Mesangial cell (primary cell): ENCODE data around the gene LGALS7. TPM values are rescaled to one million over a fixed set of nuclear protein-coding genes. Genes with fewer than 3 reads are reported as not detected.

Source experiments
- total RNA-seq: library from RNA; depleted of rRNA; stranded (reverse); fragments of >200 nt; gene quantifications from 2 replicates; pipeline ENCODE4 v1.2.3, GENCODE V29; 2015

The LGALS7 gene
- total RNA-seq = not detected in 2 replicates

DNA sequence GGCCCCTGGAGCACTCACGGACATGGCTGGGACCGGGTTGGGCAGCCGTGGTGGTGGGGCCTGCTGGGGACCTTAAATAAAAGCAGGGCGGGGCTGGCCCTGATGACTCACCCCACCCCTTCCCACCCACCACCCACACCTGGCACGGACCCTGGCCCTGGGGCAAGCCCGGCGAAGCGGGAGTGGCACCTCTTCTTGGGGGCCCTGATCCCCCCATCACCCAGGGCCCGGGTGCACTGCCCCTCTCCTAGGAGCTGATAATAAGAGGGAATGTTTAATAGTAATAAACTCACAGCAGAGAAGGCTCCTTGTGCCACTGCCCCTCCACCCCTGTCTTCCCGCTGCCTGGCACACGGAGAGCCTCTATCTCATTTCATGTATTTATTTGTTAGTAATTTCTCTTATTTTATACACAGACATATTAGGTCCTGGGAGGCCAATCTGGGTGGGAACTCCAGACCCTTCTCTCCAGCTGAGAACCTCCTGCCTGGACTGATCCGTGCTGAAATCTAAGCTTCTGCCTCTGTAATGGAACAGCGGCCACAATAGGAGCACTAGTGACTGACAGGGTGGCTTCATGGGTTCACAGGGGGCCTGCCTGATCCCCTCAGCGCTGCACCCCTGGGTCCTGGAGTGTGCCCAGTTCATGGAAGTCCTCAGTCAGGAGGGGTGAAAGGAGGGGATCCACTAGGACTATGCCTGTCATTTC, at the start of gene LGALS7:
TSS of gene LGALS7 (minus strand) at position 49 of the 709 bp plus-strand sequence. CDS start at position 24, 25 bp downstream.

DNA sequence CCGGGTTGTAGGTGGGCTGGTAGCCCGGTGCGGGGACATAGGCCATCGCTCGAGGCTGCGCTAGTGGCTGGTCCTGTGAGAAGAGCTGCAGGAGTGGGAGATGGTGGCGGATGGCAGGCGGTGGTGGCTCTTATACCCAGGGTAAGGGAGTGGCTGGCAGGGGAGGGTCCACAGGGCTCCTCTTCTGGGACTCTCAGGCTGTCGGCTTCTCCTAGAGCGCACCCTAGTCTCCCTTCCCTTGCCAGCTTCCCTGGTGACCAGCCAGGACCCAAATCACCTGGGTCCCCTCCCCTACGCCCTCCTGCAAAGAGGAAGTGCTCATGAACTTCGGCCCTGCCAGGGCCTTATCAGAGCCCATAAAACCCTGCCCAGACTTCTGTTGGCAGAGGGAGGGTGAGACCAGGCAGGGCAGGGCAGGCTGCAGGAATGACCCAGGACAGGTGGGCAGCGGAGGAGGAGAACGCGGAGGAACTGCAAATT, 39.6 kb upstream of the LGALS7 start, which contains the start of gene LGALS4:
TSS of gene LGALS4 (minus strand) at position 105 of the 480 bp plus-strand sequence. CDS start at position 46, 59 bp downstream.

DNA sequence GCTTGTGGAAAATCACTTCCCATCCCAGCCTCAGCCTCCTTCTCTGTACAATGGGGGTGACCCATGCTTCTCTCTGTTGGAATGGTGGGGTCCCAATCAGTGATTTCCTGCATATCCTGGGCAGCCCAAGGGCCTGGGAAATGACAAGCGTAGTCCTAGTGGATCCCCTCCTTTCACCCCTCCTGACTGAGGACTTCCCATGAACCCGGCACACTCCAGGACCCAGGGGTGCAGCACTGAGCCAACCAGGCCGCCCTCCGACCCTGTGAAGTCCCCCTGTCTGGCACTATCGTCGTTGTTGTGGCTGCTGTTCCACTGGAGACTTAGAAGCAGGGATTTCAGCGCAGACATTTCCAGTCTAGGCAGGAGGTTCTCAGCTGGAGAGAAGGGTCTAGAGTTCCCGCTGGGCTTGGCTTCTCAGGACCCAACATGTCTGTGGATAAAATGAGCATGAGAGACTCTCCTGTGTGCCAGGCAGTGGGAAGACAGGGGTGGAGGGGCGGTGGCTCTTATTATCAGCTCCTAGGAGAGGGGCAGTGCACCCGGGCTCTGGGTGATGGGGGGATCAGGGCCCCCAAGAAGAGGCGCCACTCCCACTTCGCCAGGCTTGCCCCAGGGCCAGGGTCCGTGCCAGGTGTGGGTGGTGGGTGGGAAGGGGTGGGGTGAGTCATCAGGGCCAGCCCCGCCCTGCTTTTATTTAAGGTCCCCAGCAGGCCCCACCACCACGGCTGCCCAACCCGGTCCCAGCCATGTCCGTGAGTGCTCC, 15.3 kb upstream of the LGALS7 start, which contains the start of gene LGALS7B:
TSS of gene LGALS7B (plus strand) at position 723 of the 766 bp plus-strand sequence. CDS start at position 750, 27 bp downstream.

DNA sequence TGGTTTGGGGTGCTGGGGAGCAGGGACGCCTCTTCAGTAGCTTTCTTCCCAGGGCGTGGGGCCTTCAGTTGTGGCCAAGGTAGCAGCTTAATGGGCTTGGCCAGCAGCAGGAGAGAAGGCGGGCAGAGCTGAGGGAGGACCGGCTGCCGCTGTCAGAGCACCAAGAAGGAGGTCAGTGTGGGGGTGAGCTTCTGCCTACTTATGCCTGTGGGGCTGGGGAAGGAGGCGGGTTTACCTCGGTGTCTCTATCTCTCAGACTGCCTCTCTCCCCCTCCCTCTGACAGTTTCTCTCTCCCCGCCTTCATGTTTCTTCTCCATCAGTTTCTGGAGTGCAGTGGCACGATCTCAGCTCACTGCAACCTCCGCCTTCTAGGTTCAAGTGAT, 29.0 kb downstream of the LGALS7 start, which contains the start of gene CAPN12:
TSS of gene CAPN12 (minus strand) at position 177 of the 384 bp plus-strand sequence. CDS start 309 bp downstream, outside the sequence.

Other genes with a start within 250 kb of the LGALS7 start
- gene MAP4K1, start 155.6 kb downstream of the LGALS7 start, total RNA-seq = 0.25 and 0.33 TPM in 2 replicates
- 474 and 580 TPM in 2 replicates for gene EIF3K, start 154.3 kb downstream of the LGALS7 start, total RNA-seq
- 750 and 874 TPM in 2 replicates for gene ACTN4, start 125.9 kb downstream of the LGALS7 start, total RNA-seq
- 0.16 and 4.6 TPM in 2 replicates for gene CAPN12, start 29.0 kb downstream of the LGALS7 start, total RNA-seq
- gene LGALS7B, start 15.7 kb upstream of the LGALS7 start, total RNA-seq = 3.5 TPM in 1 of 2 replicates, not detected in the other
- not detected in 2 replicates for gene LGALS4, start 39.4 kb upstream of the LGALS7 start, total RNA-seq
- gene ECH1, start 58.3 kb upstream of the LGALS7 start, total RNA-seq = 36.8 and 139 TPM in 2 replicates
- gene HNRNPL, start 76.5 kb upstream of the LGALS7 start, total RNA-seq = 168 and 316 TPM in 2 replicates
- gene RINL, start 104.8 kb upstream of the LGALS7 start, total RNA-seq = 3.1 and 10.0 TPM in 2 replicates
- 37.5 and 79.6 TPM in 2 replicates for gene SIRT2, start 126.1 kb upstream of the LGALS7 start, total RNA-seq
- 19.8 and 23.3 TPM in 2 replicates for gene NFKBIB, start 126.5 kb upstream of the LGALS7 start, total RNA-seq
- not detected in 2 replicates for gene CCER2, start 138.7 kb upstream of the LGALS7 start, total RNA-seq
- 40.6 and 49.3 TPM in 2 replicates for gene SARS2, start 157.2 kb upstream of the LGALS7 start, total RNA-seq
- gene MRPS12, start 157.4 kb upstream of the LGALS7 start, total RNA-seq = 57.4 and 89.6 TPM in 2 replicates
- 22.5 and 53.4 TPM in 2 replicates for gene FBXO17, start 202.2 kb upstream of the LGALS7 start, total RNA-seq